K562 (cell line): ENCODE measurements around the gene CBFA2T3. TPM values are rescaled to one million over a fixed set of nuclear protein-coding genes. Genes with fewer than 3 reads are reported as not detected.
A peak's percentile ranks its signal among the peaks of the same experiment; 100 is the strongest.

Experiments used
- CHD7 ChIP-seq: fragments of 200-600 bp; sonication (generic); IDR thresholded peaks from one replicate; pipeline ENCODE4 v1.6.1; 2012; ENCODE audit warnings: mild to moderate bottlenecking, low read depth, low read length, inconsistent platforms
- EGR1 ChIP-seq: fragments of 450-650 bp; conservative IDR thresholded peaks from 2 replicates; pipeline ENCODE4 v1.6.1; 2017; ENCODE audit warnings: mild to moderate bottlenecking
- ELF4 ChIP-seq: fragments of 450-650 bp; formaldehyde crosslinking; IDR thresholded peaks from 2 replicates; pipeline ENCODE4 v1.4.0; 2022; ENCODE audit warnings: missing genetic modification characterization
- FOXM1 ChIP-seq, 2 experiments: fragments of 450-650 bp in 1 of 2; sonication (generic) in 1 of 2; formaldehyde crosslinking in 1 of 2; IDR thresholded peaks; 2 replicates each; pipeline versions ENCODE4 v1.6.1 to v1.9.0; 2017 to 2022; ENCODE audit warnings: low read depth in 2 of 2, mild to moderate bottlenecking in 2 of 2, missing genetic modification reagents in 1 of 2, moderate library complexity in 1 of 2
- KAT2B ChIP-seq: IDR thresholded peaks from one replicate; pipeline ENCODE4 v1.6.1; 2012; ENCODE audit warnings: low read depth, mild to moderate bottlenecking, control low read depth, inconsistent platforms, low read length, moderate library complexity
- LEF1 ChIP-seq: fragments of 450-650 bp; IDR thresholded peaks from 2 replicates; pipeline ENCODE4 v1.6.1; 2016; ENCODE audit warnings: mild to moderate bottlenecking
- PHB ChIP-seq: fragments of 250-450 bp; sonication (Bioruptor Pico); IDR thresholded peaks from 2 replicates; pipeline ENCODE4 v1.5.0; 2021
- SIN3A ChIP-seq, 2 experiments: fragments of 150-350 bp in 1 of 2; IDR thresholded peaks; 2 replicates each; pipeline ENCODE4 v1.6.1; 2011 to 2016; ENCODE audit warnings: borderline replicate concordance in 2 of 2, low read depth in 2 of 2, low read length in 2 of 2, mild to moderate bottlenecking in 2 of 2, moderate library complexity in 2 of 2; ENCODE audit not compliant: control insufficient read depth in 1 of 2
- ZBTB1 ChIP-seq: sonication (generic); formaldehyde crosslinking; IDR thresholded peaks from 2 replicates; pipeline ENCODE4 v1.8.1; 2023; ENCODE audit warnings: missing genetic modification reagents, low read depth, mild to moderate bottlenecking, borderline replicate concordance
- ZZZ3 ChIP-seq: fragments of 450-650 bp; IDR thresholded peaks from 2 replicates; pipeline ENCODE4 v1.6.1; 2016; ENCODE audit warnings: antibody characterized with exemption, mild to moderate bottlenecking, moderate library complexity
- polyA plus RNA-seq, 8 experiments: library from polyadenylated mRNA; depleted of rRNA in 4 of 8; stranded (reverse) in 5 of 8; unstranded in 3 of 8; fragments of >200 nt; fragmentation: Nextera tagmentation in 2 of 8; fragmentation: Illumina TruSeq in 1 of 8; extraction: Ambion mirVana in 2 of 8; extraction: Trizol in 1 of 8; gene quantifications; 2 replicates each; pipeline versions ENCODE4 v1.2.1 to v1.2.3, GENCODE V29; 2011 to 2014; ENCODE audit warnings: inconsistent platforms in 1 of 8, missing spikeins in 1 of 8
- total RNA-seq, 7 experiments: library from RNA; depleted of rRNA in 6 of 7; stranded (reverse); fragments of >200 nt in 6 of 7; fragmentation: Illumina TruSeq in 2 of 7; extraction: Trizol in 2 of 7; gene quantifications; 2 replicates each; pipeline versions ENCODE4 v1.2.1 to v1.2.3, GENCODE V29; 2011 to 2021; ENCODE audit warnings: low replicate concordance in 1 of 7
- TF ChIP-seq, protein P1 (sequence below): sonication (generic); formaldehyde crosslinking; IDR thresholded peaks from 2 replicates; pipeline ENCODE4 v1.8.1; 2023; ENCODE audit warnings: mild to moderate bottlenecking, missing genetic modification reagents
- TF ChIP-seq, protein P2 (sequence below): sonication (generic); formaldehyde crosslinking; IDR thresholded peaks from 2 replicates; pipeline ENCODE4 v1.8.1; 2023; ENCODE audit warnings: mild to moderate bottlenecking, missing genetic modification reagents

CBFA2T3 gene
- total and polyA plus RNA-seq, 9 of the 15 experiments (the other 6 are each of a cell fraction or from before 2014, with no cell fraction given), result 2.3 to 145 (median 6.7) TPM

GRCh38 chr16:89004209-89004831 lies 27.3 kb upstream of the CBFA2T3 start (continued):
- TF ChIP-seq CHD7, result no peak
- TF ChIP-seq, protein P1, sequence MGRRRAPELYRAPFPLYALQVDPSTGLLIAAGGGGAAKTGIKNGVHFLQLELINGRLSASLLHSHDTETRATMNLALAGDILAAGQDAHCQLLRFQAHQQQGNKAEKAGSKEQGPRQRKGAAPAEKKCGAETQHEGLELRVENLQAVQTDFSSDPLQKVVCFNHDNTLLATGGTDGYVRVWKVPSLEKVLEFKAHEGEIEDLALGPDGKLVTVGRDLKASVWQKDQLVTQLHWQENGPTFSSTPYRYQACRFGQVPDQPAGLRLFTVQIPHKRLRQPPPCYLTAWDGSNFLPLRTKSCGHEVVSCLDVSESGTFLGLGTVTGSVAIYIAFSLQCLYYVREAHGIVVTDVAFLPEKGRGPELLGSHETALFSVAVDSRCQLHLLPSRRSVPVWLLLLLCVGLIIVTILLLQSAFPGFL, result no peak
- no peak for TF ChIP-seq ZZZ3
- no peak for TF ChIP-seq ZBTB1 (CRISPR knock-in tag)
- TF ChIP-seq PHB (CRISPR knock-in tag), result no peak
- no peak for TF ChIP-seq KAT2B
- peak; percentile 99 for TF ChIP-seq LEF1
- peak; percentile 98 for TF ChIP-seq FOXM1 (IDR thresholded peaks at IDR 0.05; ENCODE audit: low read depth)
- no peak for TF ChIP-seq FOXM1 (CRISPR knock-in tag; IDR thresholded peaks at IDR 0.05; ENCODE audit: low read depth)
- TF ChIP-seq EGR1, result peak; percentile 76
- peak in 1 of 2 experiments; percentile 70; a peak in 2 of 4 replicates for TF ChIP-seq SIN3A (IDR thresholded peaks at IDR 0.05; ENCODE audit: borderline replicate concordance in 2 of 2, control insufficient read depth in 1 of 2, low read depth in 2 of 2, low read length in 2 of 2)
- peak; percentile 93 for TF ChIP-seq ELF4
- TF ChIP-seq, protein P2, sequence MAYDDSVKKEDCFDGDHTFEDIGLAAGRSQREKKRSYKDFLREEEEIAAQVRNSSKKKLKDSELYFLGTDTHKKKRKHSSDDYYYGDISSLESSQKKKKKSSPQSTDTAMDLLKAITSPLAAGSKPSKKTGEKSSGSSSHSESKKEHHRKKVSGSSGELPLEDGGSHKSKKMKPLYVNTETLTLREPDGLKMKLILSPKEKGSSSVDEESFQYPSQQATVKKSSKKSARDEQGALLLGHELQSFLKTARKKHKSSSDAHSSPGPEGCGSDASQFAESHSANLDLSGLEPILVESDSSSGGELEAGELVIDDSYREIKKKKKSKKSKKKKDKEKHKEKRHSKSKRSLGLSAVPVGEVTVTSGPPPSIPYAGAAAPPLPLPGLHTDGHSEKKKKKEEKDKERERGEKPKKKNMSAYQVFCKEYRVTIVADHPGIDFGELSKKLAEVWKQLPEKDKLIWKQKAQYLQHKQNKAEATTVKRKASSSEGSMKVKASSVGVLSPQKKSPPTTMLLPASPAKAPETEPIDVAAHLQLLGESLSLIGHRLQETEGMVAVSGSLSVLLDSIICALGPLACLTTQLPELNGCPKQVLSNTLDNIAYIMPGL (CRISPR knock-in tag), result no peak; the same call in 1 of the 2 replicates
